Effector CD8-positive, alpha-beta T cell (primary cell): ENCODE measurements around the gene AOAH.
"Not testable (repeated sequence)": the region's sequence is repeated elsewhere in the genome, so short reads cannot be mapped to it uniquely, and the experiment has no call there.

Experiments
- DNase-seq: peaks from one replicate; lab custom pipeline; 2025; lab: John Stamatoyannopoulos, UW

The AOAH gene

GRCh38 chr7:36507475-36508440 is 216.5 kb downstream of the AOAH start:
- DNase-seq = no peak

GRCh38 chr7:36506820-36507219 is 217.5 kb downstream of the AOAH start:
- DNase-seq = no peak

GRCh38 chr7:36506130-36506798 is 218.0 kb downstream of the AOAH start:
- DNase-seq = no peak

- not testable (repeated sequence) for DNase-seq
These were observed 219.7 kb downstream of the AOAH start for GRCh38 chr7:36504617-36505016.

GRCh38 chr7:36504216-36504615 is 220.1 kb downstream of the AOAH start:
- not testable (repeated sequence) for DNase-seq

GRCh38 chr7:36497775-36498174 is 226.5 kb downstream of the AOAH start:
- DNase-seq = no peak

GRCh38 chr7:36497176-36497575 is 227.1 kb downstream of the AOAH start:
- DNase-seq = not testable (repeated sequence)

- DNase-seq = no peak
These were observed 227.7 kb downstream of the AOAH start for GRCh38 chr7:36496576-36496975.

GRCh38 chr7:36491317-36491716 is 233.0 kb downstream of the AOAH start:
- DNase-seq = no peak

- DNase-seq = no peak
These were observed 233.9 kb downstream of the AOAH start for GRCh38 chr7:36490419-36490830.

GRCh38 chr7:36488672-36489071 is 235.6 kb downstream of the AOAH start:
- DNase-seq = not testable (repeated sequence)

- DNase-seq = no peak
These were observed 236.4 kb downstream of the AOAH start for GRCh38 chr7:36487756-36488336.

- DNase-seq = no peak
These were observed 238.0 kb downstream of the AOAH start for GRCh38 chr7:36486336-36486735.

- DNase-seq = no peak
These were observed 240.0 kb downstream of the AOAH start for GRCh38 chr7:36484265-36484664.

- not testable (repeated sequence) for DNase-seq
These were observed 240.4 kb downstream of the AOAH start for GRCh38 chr7:36483853-36484252.

GRCh38 chr7:36478745-36479144 is 245.5 kb downstream of the AOAH start:
- DNase-seq = no peak

- DNase-seq = no peak
These were observed 248.9 kb downstream of the AOAH start for GRCh38 chr7:36475381-36475780.

GRCh38 chr7:36475011-36475342 is 249.3 kb downstream of the AOAH start:
- DNase-seq = no peak

GRCh38 chr7:36474283-36475010 is 249.8 kb downstream of the AOAH start:
- DNase-seq = no peak

GRCh38 chr7:36473454-36474282 is 250.6 kb downstream of the AOAH start:
- DNase-seq = no peak

GRCh38 chr7:36472141-36472729 is 252.1 kb downstream of the AOAH start:
- no peak for DNase-seq
